ENCODE measurements around the gene CMTM2.

GRCh38 chr16:66549284-66550131 lies 29.8 kb upstream of the CMTM2 start, which contains the start of gene TK2:
- TF ChIP-seq, protein P1, sequence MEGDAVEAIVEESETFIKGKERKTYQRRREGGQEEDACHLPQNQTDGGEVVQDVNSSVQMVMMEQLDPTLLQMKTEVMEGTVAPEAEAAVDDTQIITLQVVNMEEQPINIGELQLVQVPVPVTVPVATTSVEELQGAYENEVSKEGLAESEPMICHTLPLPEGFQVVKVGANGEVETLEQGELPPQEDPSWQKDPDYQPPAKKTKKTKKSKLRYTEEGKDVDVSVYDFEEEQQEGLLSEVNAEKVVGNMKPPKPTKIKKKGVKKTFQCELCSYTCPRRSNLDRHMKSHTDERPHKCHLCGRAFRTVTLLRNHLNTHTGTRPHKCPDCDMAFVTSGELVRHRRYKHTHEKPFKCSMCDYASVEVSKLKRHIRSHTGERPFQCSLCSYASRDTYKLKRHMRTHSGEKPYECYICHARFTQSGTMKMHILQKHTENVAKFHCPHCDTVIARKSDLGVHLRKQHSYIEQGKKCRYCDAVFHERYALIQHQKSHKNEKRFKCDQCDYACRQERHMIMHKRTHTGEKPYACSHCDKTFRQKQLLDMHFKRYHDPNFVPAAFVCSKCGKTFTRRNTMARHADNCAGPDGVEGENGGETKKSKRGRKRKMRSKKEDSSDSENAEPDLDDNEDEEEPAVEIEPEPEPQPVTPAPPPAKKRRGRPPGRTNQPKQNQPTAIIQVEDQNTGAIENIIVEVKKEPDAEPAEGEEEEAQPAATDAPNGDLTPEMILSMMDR (IDR thresholded peaks at IDR 0.05), result peak in 5 of 7 experiments; percentile 15 to 25 (median 18)
- peak; percentile 80 to 83 (median 83) for TF ChIP-seq POLR2A (IDR thresholded peaks at IDR 0.05)
